ENCODE results near the gene RAD9A.

DNA sequence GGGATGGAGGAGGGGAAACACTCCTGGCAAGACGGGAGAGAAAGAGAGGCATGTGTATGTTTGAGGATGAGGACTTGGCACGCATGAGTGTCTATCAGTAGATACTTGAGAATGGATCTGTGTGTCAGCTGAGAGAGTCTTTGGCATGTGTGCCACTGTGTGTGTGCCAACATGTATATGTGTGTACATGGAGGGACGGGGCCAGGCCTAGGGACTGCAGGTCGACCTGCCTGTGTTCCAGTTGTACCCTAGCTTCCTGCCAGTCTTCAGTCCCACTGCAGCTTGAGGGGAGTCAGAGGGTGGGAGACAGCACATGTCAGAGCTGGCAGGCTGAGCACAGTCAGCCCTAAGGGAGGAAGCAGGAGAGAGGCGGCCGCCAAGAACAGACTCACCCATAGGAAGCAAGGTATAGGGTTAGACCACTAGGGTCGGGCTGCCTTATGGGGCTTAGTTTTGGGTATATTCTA is 24.0 kb upstream of the RAD9A start:
- TF ChIP-seq POLR2A (IDR thresholded peaks at IDR 0.05; ENCODE audit: low read length) = no peak
- no peak for TF ChIP-seq GATA1 (IDR thresholded peaks at IDR 0.05; ENCODE audit: low read depth, low read length)

Data from erythroblast (primary cell).